ENCODE data around the gene NTRK3.

NTRK3 gene

DNA sequence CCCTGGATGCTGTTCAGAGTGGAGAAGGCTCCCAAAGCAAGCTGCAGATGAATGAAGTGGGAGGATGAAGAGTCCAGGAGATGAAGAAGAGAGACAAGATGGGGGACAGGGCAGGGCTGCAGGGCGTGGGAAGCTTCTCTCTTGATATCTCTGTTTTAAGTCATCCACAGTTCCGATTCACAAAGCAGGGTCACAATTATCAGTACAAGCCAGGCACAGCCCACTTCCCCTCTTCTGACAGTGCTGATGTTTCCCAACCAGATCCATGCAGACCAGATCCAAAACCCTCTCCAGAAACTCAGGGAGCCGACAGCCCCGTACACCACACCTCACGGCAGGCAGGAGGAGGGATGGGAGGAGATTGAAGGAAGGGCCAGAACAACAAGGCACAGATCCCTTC lies 31.1 kb downstream of the NTRK3 start:
- DNase-seq = no peak

DNA sequence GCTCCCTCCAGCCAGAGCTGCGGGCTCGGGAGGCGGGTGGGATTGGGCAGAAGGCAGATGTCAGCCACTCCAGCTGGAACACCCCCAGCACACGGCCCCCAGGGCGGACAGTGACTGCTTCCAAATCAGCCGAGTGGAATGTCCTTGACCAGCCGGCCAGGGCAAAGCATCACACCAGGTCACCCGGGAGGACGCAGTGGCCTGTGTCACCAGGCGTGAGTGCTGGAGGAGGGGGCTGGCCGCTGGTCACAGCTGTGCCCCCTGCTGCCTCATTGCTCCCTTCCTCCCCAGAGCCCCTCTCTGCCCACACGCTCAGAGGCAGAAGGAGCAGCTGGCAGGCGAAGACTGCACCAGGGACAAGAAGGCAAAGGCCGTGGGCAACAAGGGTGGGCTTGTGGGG lies 33.5 kb downstream of the NTRK3 start:
- DNase-seq = no peak

DNA sequence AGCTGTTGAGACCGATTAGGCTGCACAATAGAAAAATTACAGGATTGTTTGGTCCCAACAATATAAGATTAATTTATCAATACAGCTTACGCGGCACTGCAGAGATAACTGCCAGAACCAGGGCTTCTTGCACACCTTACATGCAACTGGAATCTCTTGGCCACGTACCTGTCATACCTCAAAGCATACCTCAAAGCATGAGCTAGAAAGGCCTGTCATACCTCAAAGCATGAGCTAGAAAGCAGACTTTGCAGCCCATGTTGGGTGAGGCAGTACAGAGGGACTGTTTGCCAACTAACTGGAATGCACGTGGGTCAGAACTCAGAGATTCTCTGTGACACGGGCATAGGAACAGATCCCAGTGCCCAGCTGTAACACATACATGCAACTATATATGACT lies 34.7 kb downstream of the NTRK3 start:
- no peak for DNase-seq

DNA sequence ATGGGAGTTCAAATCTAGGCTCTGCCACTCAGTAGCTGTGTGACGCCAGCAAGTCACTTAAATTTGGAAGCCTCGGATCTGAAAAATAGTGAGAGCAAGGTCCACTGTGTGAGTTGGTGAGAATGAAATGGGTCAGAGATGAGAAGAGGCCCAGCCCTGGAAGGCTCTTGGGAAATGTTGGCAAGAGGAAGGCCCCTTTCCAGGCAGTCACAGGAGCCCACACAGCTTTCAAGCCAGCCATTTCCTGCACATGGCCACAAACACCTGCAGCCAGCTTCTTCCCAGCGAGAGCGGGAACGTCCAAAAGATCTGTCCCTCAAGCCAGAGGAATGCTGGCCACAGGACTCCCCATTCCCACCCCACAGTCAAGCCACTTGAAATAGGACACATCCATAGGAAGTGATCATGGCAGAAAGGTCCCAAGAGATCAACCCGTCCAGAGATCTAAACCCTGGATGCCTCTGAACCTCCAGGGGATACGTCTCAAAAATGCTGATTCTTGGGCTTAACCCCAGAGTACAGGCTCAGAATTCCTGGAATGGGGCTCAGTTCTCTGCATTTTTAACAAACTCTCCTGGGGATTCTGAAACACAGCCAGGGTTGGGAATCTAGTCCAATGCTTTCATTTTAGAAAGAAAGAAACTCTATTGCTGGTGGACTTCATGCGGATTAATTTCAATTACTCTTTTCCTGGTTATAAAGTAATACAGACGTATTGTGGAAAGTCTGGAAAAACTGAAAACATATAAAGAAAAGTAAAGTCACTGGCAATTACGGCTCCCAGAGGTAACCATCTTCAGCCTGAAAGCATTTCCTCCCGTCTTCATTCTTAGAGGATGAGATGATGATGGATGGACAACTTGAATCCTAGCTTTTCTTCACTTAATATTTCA lies 35.9 kb downstream of the NTRK3 start:
- DNase-seq = no peak

DNA sequence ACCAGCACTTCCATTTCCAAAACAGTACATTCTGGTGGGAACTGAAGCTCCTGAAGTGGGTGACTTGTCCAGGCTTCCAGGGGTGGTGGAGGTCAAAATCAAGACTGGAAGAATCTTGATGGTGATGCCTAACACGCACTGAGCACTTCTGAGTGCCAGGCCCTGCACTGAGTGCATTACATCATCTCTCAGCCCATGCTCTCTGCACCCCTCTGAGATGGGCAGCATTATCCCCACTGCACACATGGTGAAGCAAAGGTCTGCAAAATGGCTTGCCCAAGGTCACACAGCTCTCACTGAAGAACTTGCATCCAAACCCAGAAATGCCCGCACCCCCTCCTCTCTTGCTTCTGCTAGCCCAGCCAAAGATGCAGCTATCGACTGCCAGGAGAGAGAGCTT lies 36.9 kb downstream of the NTRK3 start:
- no peak for DNase-seq

DNA sequence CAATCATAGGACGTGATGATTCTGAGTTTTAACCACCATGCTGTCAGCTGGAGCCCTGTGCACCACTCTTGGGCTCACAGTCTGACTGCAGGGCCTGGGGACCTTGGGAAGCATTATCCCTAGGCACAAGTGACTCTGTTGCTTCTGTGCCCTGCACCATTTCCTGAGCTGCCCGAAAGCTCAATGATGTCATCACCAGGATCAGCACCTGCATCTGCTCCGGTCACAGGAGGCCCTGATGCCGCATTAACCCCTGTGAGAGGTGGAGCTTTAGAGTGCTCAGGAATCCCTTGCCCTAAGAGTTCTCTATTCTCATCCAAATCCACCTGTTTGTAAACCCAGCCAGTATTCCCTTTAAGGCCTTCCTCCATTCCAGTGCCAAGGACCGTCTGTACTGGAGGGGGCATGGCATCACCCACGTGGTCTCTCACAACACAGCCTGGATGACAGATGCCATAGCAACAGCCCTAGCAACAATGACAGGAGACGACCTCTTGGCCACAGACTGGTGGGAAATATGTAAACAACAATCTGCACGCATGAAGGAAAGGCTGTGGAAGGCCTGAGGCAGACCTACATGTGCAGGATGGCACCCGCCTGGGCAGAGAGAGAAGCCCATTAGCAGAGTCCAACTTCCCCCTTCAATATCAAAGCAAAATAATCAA lies 37.9 kb downstream of the NTRK3 start:
- no peak for DNase-seq

DNA sequence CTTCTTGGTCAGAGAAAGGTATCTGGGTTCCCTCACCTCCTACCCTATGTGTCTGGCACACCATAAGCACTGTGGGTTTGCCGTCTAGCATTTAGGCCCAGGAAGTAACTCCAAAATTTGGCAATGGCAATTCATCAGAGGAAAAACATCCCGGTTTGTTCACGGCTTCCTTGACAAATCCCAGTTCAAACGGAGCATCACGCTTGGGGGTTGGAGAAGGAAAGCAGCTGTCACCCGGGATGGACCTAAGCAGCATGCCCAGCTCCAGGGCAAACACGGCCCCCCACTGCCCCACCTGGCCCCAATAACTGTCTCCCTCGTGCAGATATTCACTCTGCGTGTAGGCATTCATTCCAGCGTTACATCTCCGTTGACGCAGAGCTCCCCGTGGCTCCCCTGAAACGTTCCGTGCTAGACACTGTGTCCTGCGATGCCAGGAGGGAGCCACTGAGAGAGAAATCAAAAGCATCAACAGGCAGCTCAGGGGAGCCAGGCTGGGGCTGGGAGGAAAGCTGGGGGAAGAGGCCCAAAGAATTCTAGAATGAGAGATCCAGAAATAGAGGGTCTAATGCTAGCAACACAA lies 41.4 kb downstream of the NTRK3 start:
- no peak for DNase-seq

DNA sequence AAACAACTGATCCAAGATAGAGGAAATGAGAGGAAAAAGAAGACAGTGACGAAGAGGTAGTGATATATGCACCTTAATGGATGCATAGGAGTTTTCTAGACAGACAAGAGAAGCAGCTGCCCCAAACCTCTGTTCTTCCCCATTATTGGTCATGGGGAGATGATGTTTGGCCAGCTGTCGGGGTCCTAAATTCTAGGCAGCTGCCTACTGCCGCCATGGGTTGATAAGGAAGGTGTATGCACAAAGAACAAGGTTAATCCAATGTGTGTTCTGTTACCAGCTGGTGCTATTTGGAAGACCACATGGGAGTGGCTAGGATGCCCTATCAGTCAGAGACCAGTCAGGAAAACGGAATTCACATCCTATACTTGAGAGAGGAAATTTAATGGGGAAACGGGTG lies 47.4 kb downstream of the NTRK3 start:
- DNase-seq = no peak

DNA sequence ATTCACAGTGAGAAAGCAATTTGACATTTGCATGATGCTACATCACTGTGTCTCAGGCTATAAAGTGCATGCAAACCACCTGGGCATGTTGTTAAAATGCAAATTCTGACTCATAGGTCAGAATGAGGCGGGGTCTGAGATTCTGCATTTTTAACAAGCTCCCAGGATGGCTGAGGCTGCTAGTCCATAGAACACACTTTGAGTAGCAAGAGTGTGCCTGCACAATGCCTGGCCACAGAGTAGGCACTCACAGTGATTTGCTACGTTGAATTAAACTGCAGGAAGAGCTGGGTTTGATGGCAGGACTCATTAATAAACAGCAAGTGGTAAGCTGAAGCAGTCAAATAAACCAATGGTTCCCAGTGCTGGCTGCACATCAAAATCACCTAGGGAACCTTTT lies 48.1 kb downstream of the NTRK3 start:
- no peak for DNase-seq

DNA sequence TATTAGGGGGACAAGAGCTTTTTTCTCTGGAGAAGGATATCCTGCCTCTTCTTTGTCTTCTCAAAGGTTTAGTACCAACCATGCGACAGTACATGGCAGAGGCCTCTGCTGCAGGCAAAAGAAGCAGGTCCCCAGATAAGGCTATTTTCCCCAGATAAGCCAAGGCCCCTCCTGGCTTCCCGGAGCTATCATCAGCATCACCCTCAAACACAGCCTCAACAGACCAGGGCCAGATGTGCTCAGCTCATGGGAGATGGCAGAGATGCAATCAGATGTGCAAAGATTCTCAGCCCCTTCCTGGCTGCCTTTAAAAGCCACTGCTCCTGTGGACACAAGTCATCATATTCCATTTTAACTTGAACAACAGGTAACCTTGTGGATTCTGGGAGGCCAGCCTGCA lies 49.0 kb downstream of the NTRK3 start:
- no peak for DNase-seq

DNA sequence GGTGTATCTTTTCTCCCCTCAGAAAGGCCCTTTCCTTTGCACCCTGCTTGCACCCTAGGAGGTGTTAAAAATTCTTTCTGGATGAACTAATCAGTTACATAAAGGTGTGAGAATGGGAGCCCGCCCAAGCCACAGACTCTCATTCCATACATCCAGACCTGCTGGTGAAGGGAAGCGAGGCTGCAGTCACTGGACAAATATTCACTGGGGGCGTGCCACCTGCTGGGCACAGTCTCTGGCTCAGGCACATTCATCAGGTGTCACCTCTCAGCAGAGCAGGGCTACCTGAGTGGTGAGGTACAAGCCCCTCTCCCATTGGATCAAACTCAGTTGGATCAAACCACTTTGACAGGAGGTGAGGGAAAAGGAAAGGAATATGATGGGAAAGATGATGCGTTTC lies 52.0 kb downstream of the NTRK3 start:
- no peak for DNase-seq

DNA sequence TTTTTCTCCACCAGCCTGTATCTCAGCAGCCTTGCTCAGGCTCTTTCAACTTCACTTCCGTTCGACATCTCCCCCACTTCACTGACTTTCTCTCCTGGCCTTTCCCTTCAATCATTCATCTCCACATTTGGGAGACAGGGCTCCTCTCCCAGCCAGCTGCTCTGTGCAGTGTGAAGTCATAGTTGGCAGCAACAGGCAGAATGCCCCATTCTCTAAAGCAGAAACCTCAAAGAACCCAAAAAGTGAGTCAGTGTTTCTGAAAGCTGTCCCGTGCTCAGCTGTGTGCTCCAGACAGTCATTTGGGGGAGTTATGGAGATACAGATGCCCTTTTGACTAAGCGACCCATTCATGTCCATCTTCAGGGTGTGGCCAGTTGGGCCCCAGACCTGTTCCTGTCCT lies 54.3 kb downstream of the NTRK3 start:
- no peak for DNase-seq

DNA sequence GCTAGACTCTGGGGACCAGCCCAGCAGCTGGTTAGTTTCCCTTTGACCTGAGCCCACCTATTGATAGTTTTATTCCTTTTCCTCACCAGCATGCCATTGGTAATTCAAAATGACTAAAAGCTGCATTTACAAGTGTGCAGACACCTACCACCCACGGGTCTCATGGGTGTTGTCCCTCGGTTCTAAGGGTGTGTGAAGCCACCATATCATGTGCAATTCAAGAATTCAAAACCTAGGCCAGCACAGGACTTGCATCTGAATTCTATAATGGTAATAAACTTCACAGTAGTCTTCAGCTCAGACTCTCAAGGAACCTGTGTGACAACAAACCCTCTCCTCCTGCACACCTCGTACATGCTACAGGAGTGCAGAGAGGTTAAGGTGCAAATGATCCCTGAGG lies 55.3 kb downstream of the NTRK3 start:
- DNase-seq = no peak

DNA sequence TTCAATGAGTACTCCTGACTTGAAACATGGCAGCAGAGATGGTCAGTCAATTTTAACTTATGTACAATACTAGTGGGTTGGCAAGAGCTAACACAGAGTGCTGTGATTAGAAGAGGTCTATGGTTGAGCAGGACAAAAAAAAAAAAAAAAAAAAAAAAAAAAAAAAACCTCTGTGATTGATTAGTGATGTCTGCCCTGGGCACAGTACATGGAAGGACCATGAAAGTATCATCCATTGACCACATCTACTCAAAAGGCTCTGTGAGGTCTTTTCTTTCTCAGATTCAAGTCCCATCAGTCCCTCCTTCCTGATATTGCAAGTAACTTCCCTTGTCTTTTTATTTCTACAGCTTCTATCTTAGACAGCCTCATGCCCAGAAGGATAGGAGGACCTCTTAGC lies 59.6 kb downstream of the NTRK3 start:
- DNase-seq = no peak

DNA sequence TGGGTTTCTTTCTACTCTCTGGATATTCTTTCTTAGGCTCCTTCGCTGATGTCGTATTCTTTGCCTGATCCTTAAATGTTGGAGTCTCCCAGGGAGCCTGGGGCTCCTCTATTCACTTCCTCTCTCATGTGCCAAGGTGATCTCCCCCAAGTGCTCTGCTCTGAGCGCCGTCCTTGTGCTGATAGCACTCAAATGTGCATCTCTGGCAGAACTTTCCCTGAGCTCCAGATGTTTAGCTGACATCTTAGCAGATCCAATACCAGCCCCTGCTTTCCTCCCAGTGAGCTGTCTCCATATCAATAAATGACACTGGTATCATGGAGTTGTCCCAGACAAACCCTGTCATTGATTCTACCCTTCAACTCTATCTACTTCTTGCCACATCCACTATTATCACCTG lies 62.4 kb downstream of the NTRK3 start:
- no peak for DNase-seq

DNA sequence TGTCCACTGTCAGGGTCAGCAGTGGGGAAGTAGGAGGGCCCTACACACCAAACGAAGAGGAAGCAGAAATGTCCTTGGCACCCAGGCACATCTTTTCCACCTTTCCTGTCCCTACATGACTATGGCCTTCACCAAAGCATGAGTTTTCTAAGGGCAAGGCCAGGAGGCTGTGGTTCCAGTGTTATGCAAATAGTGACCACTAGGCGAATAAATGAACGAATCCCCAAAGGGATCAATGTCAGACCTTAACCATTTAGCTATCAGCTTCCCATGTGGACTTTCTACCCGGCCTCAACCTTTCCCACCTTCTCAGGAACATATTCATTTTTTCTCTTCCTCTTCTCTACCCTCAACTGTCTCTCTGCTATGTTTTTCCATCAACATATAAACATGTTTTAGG lies 63.1 kb downstream of the NTRK3 start:
- DNase-seq = no peak

DNA sequence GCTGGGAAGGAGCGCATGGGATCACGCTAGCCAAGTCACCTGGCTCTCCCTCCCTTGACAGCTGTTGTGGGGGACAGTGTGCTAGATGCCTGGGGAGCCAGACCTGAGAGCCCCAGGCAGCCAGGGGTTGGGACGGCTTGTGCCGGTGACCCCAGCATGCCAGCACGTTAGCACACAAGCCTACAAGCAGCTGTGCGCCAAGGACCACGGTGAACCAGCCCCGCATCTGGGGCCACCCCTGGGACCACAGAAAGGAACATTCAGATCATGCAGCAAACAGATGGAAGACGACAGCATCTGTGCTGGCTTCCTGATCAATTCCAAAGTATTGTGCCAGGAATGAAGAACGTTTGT lies 64.8 kb downstream of the NTRK3 start:
- no peak for DNase-seq

DNA sequence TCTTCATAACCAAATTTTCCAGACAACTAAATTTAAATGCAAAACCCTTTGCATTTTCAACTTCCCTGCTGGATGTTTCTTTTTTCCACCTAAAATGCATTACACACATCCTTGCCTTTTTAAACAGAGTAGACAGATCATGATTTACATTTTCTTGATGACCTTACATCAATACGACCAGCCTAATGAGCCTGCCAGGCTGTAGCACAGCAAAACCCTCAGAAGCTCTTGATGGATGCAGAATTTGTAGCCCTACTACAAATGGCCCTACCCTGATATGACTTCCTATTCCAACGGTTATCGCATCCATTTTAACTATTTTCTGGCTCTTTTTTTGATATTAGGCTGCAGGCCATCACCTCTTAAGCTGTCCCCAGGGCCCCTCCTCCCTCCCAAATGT lies 66.3 kb downstream of the NTRK3 start:
- no peak for DNase-seq

DNA sequence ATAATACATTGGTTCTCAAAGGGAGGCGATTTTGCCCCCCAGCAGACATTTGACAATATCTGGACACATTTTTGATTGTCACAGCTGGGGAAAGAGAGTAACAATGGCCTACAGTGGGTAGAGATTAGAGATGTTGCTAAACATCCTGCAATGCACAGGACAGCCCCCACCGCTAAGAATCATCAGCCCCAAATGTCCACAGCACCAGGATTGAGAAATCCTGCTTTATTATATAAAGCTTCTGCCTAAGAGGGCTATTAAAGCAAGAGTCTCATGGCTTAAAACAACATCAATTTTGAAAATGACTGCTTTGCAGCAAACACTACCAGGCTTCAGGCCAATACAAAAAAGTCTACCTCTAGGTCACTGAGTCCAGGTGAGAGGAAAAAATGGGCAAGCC lies 68.2 kb downstream of the NTRK3 start:
- no peak for DNase-seq

DNA sequence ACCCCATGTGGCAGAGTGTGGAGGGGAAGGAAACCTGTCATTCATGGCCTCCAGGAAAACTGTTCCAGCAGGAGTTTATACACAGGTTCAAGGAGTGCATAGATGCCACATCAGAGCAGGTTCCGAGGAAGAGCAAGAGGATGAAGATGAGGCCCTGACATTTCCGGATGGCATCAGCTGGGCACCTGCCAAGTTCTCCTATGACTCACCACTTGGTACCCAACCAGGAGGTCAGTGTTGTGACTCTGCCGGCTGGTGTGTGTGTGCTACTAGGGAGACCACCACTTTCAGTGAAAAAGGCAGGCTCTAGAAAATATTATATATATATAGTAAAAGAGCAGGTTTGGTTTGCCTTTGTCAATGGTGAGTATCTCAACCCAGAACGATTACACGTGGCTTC lies 69.3 kb downstream of the NTRK3 start:
- no peak for DNase-seq

DNA sequence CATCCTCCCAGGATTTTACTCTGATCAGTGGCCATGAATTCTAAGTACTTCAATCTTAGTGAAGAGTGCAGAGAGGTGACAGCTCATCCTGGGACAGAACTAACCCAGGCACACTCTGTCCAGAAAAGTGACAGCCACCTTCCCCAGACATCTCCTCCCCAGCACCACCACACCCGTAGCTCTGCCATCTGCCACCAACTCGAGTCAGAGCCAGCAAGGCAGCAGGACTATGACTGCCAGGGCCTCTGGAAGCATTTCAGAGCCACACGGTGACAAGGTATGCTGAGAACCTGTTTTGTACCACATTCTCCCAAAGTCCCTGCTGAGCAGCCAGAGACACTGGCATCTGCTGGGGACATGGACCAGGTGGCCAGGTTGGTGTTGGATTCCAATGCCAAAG lies 71.0 kb downstream of the NTRK3 start:
- DNase-seq = no peak

DNA sequence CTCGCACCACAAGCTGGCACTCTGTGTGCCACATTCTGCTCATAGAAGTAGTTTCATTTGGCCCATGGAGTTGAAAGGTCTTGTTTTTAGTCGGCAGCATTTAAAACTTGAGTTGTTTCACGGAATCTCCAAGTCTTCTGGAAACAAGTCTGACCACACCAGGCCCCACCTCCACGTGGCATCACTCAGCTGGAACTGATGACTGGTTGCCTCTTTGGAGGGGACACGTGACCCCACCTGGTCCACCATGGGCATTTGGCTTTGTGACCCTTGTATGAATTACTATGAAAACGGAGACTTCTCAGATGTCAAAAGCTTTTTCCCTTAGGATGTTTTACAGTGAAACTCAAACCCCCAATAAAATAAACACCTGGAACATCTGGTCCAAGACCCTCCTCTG lies 74.9 kb downstream of the NTRK3 start:
- no peak for DNase-seq

DNA sequence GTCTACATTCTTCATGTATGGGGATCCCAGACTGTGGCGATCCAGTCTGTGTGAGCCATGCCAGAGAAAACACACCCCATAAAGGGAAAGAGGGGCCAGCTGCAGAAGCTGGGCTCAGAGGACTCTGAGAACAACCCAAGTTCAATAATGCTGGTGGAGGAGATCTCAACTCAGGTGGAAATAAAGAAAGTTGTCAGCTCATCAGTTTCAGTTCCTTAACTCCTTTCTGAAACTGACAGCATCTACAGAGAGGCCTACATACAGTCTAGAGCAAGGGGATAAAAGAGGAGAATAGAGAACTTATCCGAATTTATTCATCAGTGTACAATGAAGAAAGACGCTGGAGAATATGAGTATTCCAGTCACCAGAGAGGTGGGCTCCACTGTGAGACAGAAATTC lies 77.0 kb downstream of the NTRK3 start:
- DNase-seq = no peak

DNA sequence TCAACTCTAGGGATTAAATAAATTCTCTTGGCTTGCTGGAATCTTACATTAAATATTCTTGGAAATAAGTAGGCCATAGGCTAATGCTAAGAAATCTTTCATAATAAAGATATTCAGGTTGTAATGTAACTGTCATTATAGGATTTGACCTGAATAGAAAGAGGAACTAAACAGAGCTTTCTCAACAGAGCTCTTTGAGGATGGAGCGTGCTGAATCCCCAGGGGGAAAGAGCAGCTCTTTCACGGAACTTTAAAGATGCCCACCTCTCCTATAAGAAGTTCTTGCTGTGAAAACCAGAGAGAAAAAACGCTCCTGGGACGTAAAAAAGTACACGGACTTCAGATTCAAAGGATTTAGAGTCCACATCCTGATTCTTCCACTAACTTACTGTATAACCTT lies 77.9 kb downstream of the NTRK3 start:
- no peak for DNase-seq

DNA sequence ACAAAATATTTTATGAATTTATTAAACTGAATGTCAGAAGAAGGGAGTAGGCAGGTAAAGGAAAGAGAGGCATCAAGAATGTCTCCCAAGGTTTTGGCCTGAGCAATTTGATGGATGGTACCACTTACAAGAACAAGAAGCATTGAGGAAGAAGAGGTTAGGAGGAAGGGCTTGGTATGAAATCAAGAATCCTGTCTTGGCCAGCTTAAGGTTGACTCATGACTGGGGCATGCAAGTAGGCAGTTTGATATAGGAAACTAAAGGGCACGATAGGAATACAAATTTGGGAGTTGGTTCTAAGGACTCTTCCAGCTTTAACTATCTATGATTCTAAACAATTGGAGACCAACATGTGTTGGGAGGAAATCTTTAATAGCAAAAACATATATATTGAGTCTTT lies 79.1 kb downstream of the NTRK3 start:
- no peak for DNase-seq

Measured in stimulated activated CD4-positive, alpha-beta T cell treated with anti-CD3 and anti-CD28 coated beads, Interleukin-4, amount 100 ng/mL, for 4 hours (primary cell).